ENCODE data around the gene CWF19L2. TPM values are rescaled to one million over a fixed set of nuclear protein-coding genes. Genes with fewer than 3 reads are reported as not detected.

CWF19L2 gene
- total RNA-seq, 2 donors from 2014 or later, result 21.1 to 27.4 TPM

GRCh38 chr11:107359701-107360100 is 97.9 kb downstream of the CWF19L2 start:
- no peak overlapping the region for H3K27ac Mint-ChIP-seq
- H3K27me3 Mint-ChIP-seq (ENCODE audit: insufficient read depth), result no peaks in the 10 kb centered on the region
- Histone ChIP-seq H3K4me1 (ENCODE audit: control insufficient read depth, insufficient read depth, low read length) (no peaks in the 10 kb centered on the region), H3K36me3 (ENCODE audit: control insufficient read depth, insufficient read depth, low read length) (peaks cover 5% of the 10 kb centered on the region), H3K27ac (ENCODE audit: low read depth, low read length) (no peak overlapping the region), H3K4me3 (ENCODE audit: low read length) (no peak overlapping the region), H3K27me3 (ENCODE audit: control insufficient read depth, insufficient read depth, low read length, poor library complexity, severe bottlenecking) (no peaks in the 10 kb centered on the region), H3K9ac (ENCODE audit: extremely low read depth, low read length, poor library complexity, severe bottlenecking) (no peak overlapping the region), H3K9me3 (ENCODE audit: control insufficient read depth, low read length) (peaks cover 9% of the 10 kb centered on the region)
- WGBS, 2 experiments (ENCODE audit: insufficient coverage in 1 of 2, insufficient read length in 1 of 2), result 93 to 96% methylated on average over 3 to 4 of the region's 4 CpGs
- H3K36me3 Mint-ChIP-seq (ENCODE audit: low read depth), result peaks cover 37% of the 10 kb centered on the region
- no peaks in the 10 kb centered on the region for H3K4me1 Mint-ChIP-seq
- DNase-seq, result no peak
- peaks cover 13% of the 10 kb centered on the region for H3K9me3 Mint-ChIP-seq
- TF ChIP-seq, protein P1, sequence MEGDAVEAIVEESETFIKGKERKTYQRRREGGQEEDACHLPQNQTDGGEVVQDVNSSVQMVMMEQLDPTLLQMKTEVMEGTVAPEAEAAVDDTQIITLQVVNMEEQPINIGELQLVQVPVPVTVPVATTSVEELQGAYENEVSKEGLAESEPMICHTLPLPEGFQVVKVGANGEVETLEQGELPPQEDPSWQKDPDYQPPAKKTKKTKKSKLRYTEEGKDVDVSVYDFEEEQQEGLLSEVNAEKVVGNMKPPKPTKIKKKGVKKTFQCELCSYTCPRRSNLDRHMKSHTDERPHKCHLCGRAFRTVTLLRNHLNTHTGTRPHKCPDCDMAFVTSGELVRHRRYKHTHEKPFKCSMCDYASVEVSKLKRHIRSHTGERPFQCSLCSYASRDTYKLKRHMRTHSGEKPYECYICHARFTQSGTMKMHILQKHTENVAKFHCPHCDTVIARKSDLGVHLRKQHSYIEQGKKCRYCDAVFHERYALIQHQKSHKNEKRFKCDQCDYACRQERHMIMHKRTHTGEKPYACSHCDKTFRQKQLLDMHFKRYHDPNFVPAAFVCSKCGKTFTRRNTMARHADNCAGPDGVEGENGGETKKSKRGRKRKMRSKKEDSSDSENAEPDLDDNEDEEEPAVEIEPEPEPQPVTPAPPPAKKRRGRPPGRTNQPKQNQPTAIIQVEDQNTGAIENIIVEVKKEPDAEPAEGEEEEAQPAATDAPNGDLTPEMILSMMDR (conservative IDR thresholded peaks at IDR 0.05), result no peak
- no peak overlapping the region for H3K4me3 Mint-ChIP-seq

- H3K4me1 ChIP-seq (ENCODE audit: control insufficient read depth, insufficient read depth, low read length), result no peaks in the 10 kb centered on the region
- H3K27me3 ChIP-seq (ENCODE audit: control insufficient read depth, insufficient read depth, low read length, poor library complexity, severe bottlenecking), result no peaks in the 10 kb centered on the region
- Mint-ChIP-seq H3K36me3 (ENCODE audit: low read depth) (peaks cover 40% of the 10 kb centered on the region), H3K4me3 (no peak overlapping the region), H3K9me3 (peaks cover 11% of the 10 kb centered on the region), H3K27me3 (ENCODE audit: insufficient read depth) (no peaks in the 10 kb centered on the region), H3K27ac (no peak overlapping the region), H3K4me1 (no peaks in the 10 kb centered on the region)
- peaks cover 9% of the 10 kb centered on the region for H3K9me3 ChIP-seq (ENCODE audit: control insufficient read depth, low read length)
- H3K9ac ChIP-seq (ENCODE audit: extremely low read depth, low read length, poor library complexity, severe bottlenecking), result no peak overlapping the region
- TF ChIP-seq, protein P1 (conservative IDR thresholded peaks at IDR 0.05), result no peak
- H3K27ac ChIP-seq (ENCODE audit: low read depth, low read length), result no peak overlapping the region
- peaks cover 10% of the 10 kb centered on the region for H3K36me3 ChIP-seq (ENCODE audit: control insufficient read depth, insufficient read depth, low read length)
- WGBS, 2 experiments (ENCODE audit: insufficient coverage in 1 of 2, insufficient read length in 1 of 2), result 0% methylated on average over 1 of the region's 1 CpG; no CpG with 5 or more reads in 1 of the 2 experiments
- no peak overlapping the region for H3K4me3 ChIP-seq (ENCODE audit: low read length)
- DNase-seq, result no peak
These were observed 99.7 kb downstream of the CWF19L2 start for GRCh38 chr11:107357877-107358276.

DNA sequence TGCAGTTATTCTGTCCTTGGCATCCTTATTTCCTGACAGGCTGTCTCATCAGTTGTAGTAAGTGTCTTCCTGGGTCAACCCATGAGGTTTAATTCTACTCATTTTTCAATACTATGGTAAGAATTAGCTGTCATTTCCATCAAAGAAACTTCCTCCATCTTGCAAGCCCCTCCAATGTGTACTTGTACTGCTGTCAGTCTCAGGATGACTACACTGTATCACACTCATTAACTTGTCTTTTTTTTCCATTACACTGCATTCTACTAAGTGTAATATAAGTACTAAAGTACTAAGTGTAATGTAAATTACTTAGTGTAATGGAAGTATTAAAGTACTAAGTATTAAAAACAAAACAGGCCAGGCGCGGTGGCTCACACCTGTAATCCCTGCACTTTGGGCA is 102.8 kb downstream of the CWF19L2 start:
- Mint-ChIP-seq H3K9me3 (peaks cover 2% of the 10 kb centered on the region), H3K4me3 (no peak overlapping the region), H3K27me3 (ENCODE audit: insufficient read depth) (no peaks in the 10 kb centered on the region), H3K36me3 (ENCODE audit: low read depth) (peaks cover 32% of the 10 kb centered on the region), H3K27ac (no peak overlapping the region), H3K4me1 (no peaks in the 10 kb centered on the region)
- Histone ChIP-seq H3K4me3 (ENCODE audit: low read length) (no peak overlapping the region), H3K9ac (ENCODE audit: extremely low read depth, low read length, poor library complexity, severe bottlenecking) (no peak overlapping the region), H3K4me1 (ENCODE audit: control insufficient read depth, insufficient read depth, low read length) (no peaks in the 10 kb centered on the region), H3K27ac (ENCODE audit: low read depth, low read length) (no peak overlapping the region), H3K27me3 (ENCODE audit: control insufficient read depth, insufficient read depth, low read length, poor library complexity, severe bottlenecking) (no peaks in the 10 kb centered on the region), H3K36me3 (ENCODE audit: control insufficient read depth, insufficient read depth, low read length) (peaks cover 11% of the 10 kb centered on the region), H3K9me3 (ENCODE audit: control insufficient read depth, low read length) (no peaks in the 10 kb centered on the region)
- no peak for DNase-seq
- TF ChIP-seq, protein P1 (conservative IDR thresholded peaks at IDR 0.05), result no peak
- WGBS, 2 experiments (ENCODE audit: insufficient coverage in 1 of 2, insufficient read length in 1 of 2), result 98 to 100% methylated on average over 2 of the region's 2 CpGs
